ENCODE results near the gene GPC6.

Gene GPC6

DNA sequence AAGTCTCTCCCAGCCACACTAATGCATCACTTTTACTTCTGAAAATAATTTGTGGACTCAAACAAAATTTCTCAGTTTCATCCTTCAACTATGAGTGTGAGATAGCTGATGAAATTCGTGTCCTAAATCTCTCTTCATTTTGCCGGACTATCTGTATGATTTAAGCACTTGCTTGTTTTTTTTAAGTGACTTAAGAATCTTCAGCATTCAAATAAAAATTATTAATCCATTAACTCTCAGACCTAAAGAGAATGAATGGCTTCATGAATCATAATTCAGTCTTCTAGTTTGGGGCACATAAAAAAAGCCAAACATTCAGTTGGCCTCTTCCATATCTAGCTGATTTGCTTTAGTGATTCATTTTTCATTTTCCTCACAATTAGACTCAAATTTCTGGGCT lies 673.4 kb downstream of the GPC6 start:
- TF ChIP-seq, protein P1, sequence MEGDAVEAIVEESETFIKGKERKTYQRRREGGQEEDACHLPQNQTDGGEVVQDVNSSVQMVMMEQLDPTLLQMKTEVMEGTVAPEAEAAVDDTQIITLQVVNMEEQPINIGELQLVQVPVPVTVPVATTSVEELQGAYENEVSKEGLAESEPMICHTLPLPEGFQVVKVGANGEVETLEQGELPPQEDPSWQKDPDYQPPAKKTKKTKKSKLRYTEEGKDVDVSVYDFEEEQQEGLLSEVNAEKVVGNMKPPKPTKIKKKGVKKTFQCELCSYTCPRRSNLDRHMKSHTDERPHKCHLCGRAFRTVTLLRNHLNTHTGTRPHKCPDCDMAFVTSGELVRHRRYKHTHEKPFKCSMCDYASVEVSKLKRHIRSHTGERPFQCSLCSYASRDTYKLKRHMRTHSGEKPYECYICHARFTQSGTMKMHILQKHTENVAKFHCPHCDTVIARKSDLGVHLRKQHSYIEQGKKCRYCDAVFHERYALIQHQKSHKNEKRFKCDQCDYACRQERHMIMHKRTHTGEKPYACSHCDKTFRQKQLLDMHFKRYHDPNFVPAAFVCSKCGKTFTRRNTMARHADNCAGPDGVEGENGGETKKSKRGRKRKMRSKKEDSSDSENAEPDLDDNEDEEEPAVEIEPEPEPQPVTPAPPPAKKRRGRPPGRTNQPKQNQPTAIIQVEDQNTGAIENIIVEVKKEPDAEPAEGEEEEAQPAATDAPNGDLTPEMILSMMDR (IDR thresholded peaks at IDR 0.05; ENCODE audit: unreplicated experiment in 3 of 3) = no peak
- Mint-ChIP-seq H3K36me3 (ENCODE audit: low read depth) (no peaks in the 10 kb centered on the region), H3K9me3 (no peaks in the 10 kb centered on the region), H3K27me3 (ENCODE audit: low read depth) (no peaks in the 10 kb centered on the region), H3K4me3 (no peak overlapping the region), H3K4me1 (peaks cover 20% of the 10 kb centered on the region), H3K27ac (peak overlapping the region; percentile 67 to 86 (median 80))

DNA sequence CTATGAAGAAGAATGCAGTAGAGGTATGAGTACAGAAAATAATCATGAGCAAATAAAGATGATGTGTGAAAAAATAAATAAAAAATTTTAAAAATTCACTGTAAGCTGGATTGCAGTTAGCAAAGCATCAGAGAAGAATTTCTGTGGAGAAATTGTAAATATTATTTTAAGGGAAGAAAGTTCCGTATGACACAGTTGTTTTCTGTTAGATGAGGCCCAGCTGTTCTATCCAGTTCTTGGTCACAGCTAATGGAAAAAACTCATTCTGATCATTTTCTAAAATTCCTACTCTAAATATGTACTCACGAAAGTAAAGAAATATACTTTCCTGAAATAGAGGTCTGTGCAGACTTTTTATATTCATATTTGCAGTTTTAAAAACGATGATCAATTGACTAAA lies 674.1 kb downstream of the GPC6 start:
- no peaks in the 10 kb centered on the region for H3K9me3 Mint-ChIP-seq
- H3K4me1 Mint-ChIP-seq = peaks cover 20% of the 10 kb centered on the region
- H3K4me3 Mint-ChIP-seq = no peak overlapping the region
- TF ChIP-seq, protein P1 (IDR thresholded peaks at IDR 0.05; ENCODE audit: unreplicated experiment in 3 of 3) = no peak
- H3K27ac Mint-ChIP-seq = peak overlapping the region; percentile 67 to 86 (median 80)
- H3K27me3 Mint-ChIP-seq (ENCODE audit: low read depth) = no peaks in the 10 kb centered on the region
- no peaks in the 10 kb centered on the region for H3K36me3 Mint-ChIP-seq (ENCODE audit: low read depth)

DNA sequence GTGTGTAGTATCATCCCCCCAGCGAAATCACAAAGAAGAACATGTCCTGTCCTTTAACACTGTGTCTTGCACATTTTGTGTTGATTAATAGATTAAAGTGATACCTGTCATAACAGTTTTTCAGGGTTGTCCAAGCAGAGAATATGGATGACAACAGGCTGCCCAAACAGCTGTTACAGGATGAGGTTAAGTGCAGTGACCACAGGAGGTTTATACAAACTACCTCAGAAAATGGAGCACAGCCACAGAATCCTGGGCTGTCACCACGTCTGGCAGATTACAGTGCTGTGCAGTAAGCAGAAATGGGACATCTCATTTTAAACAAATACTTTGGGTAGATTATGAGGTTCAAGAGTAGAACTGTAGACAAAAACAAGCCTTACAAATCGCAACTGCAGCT lies 677.3 kb downstream of the GPC6 start:
- Mint-ChIP-seq H3K9me3 (no peaks in the 10 kb centered on the region), H3K27me3 (ENCODE audit: low read depth) (no peaks in the 10 kb centered on the region), H3K27ac (no peak overlapping the region), H3K36me3 (ENCODE audit: low read depth) (no peaks in the 10 kb centered on the region), H3K4me3 (no peak overlapping the region), H3K4me1 (peaks cover 15% of the 10 kb centered on the region)
- TF ChIP-seq, protein P1 (IDR thresholded peaks at IDR 0.05; ENCODE audit: unreplicated experiment in 3 of 3) = no peak

DNA sequence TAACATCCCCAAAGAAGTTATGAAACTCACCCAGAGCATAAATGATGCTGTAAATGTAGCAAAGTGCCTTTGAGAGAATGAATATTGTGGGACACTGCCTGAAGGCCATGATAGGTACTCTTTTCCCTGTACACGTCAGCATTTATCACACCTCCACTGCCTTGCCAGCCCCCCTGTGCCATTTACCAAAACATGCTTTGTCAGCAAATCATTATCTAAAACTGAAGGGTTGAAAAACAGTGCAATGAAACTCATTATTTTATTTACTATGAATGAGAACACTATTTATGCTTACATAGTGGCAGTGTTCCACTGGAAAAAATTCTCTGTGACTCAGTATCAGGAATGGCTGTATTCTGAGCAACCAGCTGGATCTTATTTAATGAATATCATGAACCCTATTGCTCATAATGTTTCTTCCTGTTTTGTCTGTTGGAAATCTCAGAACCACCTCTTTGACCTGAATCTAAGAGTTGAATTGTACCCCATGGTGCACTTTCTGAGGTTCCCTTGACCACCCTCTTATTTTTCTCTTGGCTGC lies 688.7 kb downstream of the GPC6 start:
- peaks cover 10% of the 10 kb centered on the region for H3K36me3 Mint-ChIP-seq (ENCODE audit: low read depth)
- no peaks in the 10 kb centered on the region for H3K27me3 Mint-ChIP-seq (ENCODE audit: low read depth)
- H3K27ac Mint-ChIP-seq = peak overlapping the region in 1 of 3 experiments; percentile 62
- no peak overlapping the region for H3K4me3 Mint-ChIP-seq
- H3K4me1 Mint-ChIP-seq = no peaks in the 10 kb centered on the region
- TF ChIP-seq, protein P1 (IDR thresholded peaks at IDR 0.05; ENCODE audit: unreplicated experiment in 3 of 3) = no peak
- no peaks in the 10 kb centered on the region for H3K9me3 Mint-ChIP-seq

DNA sequence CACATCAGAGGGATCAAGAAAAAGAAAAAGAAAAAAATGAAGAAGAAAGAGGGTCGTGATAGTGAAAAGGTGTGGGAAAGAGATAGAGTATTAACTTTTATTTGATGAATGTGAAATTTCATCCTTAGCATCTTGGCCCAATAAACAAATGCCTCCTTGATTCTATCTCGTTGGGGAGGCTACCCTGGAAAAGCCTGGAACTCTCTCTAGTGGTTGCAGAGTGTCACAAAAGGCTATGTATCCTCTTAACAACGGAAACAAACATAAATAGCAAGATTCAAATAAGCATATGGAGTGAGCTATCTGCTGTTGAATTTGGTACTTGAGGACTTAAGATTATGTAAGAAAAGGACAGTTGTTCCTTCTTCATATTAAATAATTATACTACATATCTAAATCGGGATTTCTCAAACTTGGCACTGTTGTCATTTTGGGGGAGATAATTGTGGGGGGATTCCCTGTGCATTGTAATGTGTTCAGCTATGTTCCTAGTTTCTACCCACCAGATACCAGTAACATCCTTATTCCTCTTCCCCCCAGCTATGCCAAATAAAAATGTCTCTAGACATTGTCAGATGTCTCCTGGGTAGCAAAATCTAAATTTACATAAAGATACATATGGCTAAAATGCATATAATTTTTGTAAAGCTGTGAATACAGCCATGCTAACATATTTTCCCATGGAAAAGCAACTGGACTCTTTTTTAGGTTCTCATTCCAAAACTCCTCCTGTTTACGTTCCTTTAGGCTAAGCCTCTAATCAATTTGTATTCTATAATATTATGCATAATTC lies 695.7 kb downstream of the GPC6 start:
- Mint-ChIP-seq H3K4me3 (no peak overlapping the region), H3K36me3 (ENCODE audit: low read depth) (peaks cover 6% of the 10 kb centered on the region), H3K27ac (no peak overlapping the region), H3K9me3 (no peaks in the 10 kb centered on the region), H3K27me3 (ENCODE audit: low read depth) (no peaks in the 10 kb centered on the region), H3K4me1 (peaks cover 13% of the 10 kb centered on the region)
- TF ChIP-seq, protein P1 (IDR thresholded peaks at IDR 0.05; ENCODE audit: unreplicated experiment in 3 of 3) = no peak

DNA sequence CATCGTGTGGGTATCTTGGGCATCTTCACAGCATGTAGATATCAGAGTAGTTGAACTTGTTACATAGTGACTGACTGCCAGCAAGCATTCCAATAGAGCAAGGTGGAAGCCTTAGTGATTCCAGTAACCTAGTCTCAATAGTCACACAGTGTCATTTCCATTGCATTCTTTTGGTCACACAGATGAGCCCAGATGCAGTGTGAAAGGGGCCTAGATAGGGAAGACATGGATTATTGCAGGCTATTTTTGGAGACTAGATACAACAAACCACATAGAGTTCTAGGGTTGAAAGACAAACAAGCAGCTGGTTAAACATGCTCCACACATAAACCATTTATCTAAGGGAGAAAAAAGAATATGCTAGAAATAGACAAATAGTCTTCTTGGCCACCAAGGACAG lies 699.4 kb downstream of the GPC6 start:
- Mint-ChIP-seq H3K9me3 (no peaks in the 10 kb centered on the region), H3K36me3 (ENCODE audit: low read depth) (no peaks in the 10 kb centered on the region), H3K4me3 (no peak overlapping the region), H3K27me3 (ENCODE audit: low read depth) (no peaks in the 10 kb centered on the region), H3K27ac (peak overlapping the region in 1 of 3 experiments; percentile 43), H3K4me1 (peaks cover 13% of the 10 kb centered on the region)
- TF ChIP-seq, protein P1 (IDR thresholded peaks at IDR 0.05; ENCODE audit: unreplicated experiment in 3 of 3) = no peak
